Kidney (tissue), 14 donors: ENCODE measurements around the gene ZNRF3. TPM values are rescaled to one million over a fixed set of nuclear protein-coding genes. Genes with fewer than 3 reads are reported as not detected.
"Not testable (repeated sequence)": the region's sequence is repeated elsewhere in the genome, so short reads cannot be mapped to it uniquely, and the experiment has no call there.

Source experiments
- DNase-seq, 5 donors: peaks; one replicate each; pipeline ENCODE4 v3.0.0-alpha.2; 2013 to 2020
- FAIRE-seq: peaks from 2 replicates; lab custom pipeline; 2012; peaks lifted over from hg19 to GRCh38; lab: Jason Lieb, UNC
- H3K27ac ChIP-seq, 2 donors: one replicate each; pipeline ENCODE4 v1.7.0; 2013; ENCODE audit warnings: low read depth in 2 of 2, low read length in 2 of 2, inconsistent platforms in 1 of 2
- H3K27me3 ChIP-seq: one replicate; pipeline ENCODE4 v1.7.1; 2013; ENCODE audit warnings: low read length, inconsistent platforms; ENCODE audit not compliant: control insufficient read depth, insufficient read depth
- H3K36me3 ChIP-seq, 3 donors: one replicate each; pipeline versions ENCODE4 v1.7.0 to v1.7.1; 2013; ENCODE audit warnings: low read length in 3 of 3, control low read depth in 1 of 3, inconsistent platforms in 1 of 3; ENCODE audit not compliant: insufficient read depth in 3 of 3, control insufficient read depth in 2 of 3
- H3K4me1 ChIP-seq, 3 donors: one replicate each; pipeline versions ENCODE4 v1.7.0 to v1.7.1; 2013; ENCODE audit warnings: low read length in 3 of 3, inconsistent platforms in 1 of 3, low read depth in 1 of 3; ENCODE audit not compliant: control insufficient read depth in 2 of 3, insufficient read depth in 2 of 3
- H3K4me3 ChIP-seq, 3 donors: one replicate each; pipeline versions ENCODE4 v1.7.0 to v1.8.1; 2013; ENCODE audit warnings: low read length in 3 of 3, control low read depth in 1 of 3, inconsistent platforms in 1 of 3
- H3K9ac ChIP-seq, 3 donors: one replicate each; pipeline versions ENCODE4 v1.7.0 to v1.7.1; 2013; ENCODE audit warnings: low read length in 3 of 3, control low read depth in 1 of 3, inconsistent platforms in 1 of 3
- H3K9me3 ChIP-seq, 3 donors: one replicate each; pipeline versions ENCODE4 v1.7.0 to v1.7.1; 2013; ENCODE audit warnings: low read length in 3 of 3, control low read depth in 1 of 3, inconsistent platforms in 1 of 3; ENCODE audit not compliant: control insufficient read depth in 2 of 3, insufficient read depth in 1 of 3
- CTCF ChIP-seq: IDR thresholded peaks from 3 replicates; pipeline ENCODE4 v1.5.1; 2012; ENCODE audit warnings: mild to moderate bottlenecking, moderate library complexity, borderline replicate concordance; ENCODE audit not compliant: insufficient read depth; ENCODE audit errors: extremely low read depth
- intact Hi-C: fragments of 100-400 bp; cut with DNase I; formaldehyde crosslinking; loops from one replicate; pipeline ENCODE4 v1.11.1; 2022
- polyA plus RNA-seq: library from polyadenylated mRNA; stranded (reverse); fragments of 350-450 nt; fragmentation: Illumina TruSeq; extraction: RNeasy Lipid Tissue Mini Kit (QIAGEN cat#74804); gene quantifications from one replicate; pipeline ENCODE4 v1.2.3, GENCODE V29; 2014; ENCODE audit warnings: low read depth, low replicate concordance; ENCODE audit not compliant: insufficient read depth
- total RNA-seq: library from RNA; stranded (reverse); fragmentation: NEBNext Ultra II Directional; extraction: Animal tissue kit (Norgen Biotek cat#: 25700); gene quantifications from one replicate; pipeline ENCODE4 v1.2.1, GENCODE V29; 2021
- donor health status: control.
- donor health status: control.
- donor health status: control.
- donor health status: control.
- donor health status: control.
- donor health status: DM: yes; HTN: yes; CAD: no.
- donor health status: Normal renal cell carcinoma (clear cell type).

ZNRF3 gene
- total and polyA plus RNA-seq, 2 donors from 2014 or later, result 6.8 to 24.4 TPM

- DNase-seq, result no peak
Measured at GRCh38 chr22:29080106-29080975, 197.0 kb downstream of the ZNRF3 start.

GRCh38 chr22:29081517-29082236 is 198.3 kb downstream of the ZNRF3 start:
- intact Hi-C loops, result no loop called here
- Histone ChIP-seq H3K4me1 (peaks cover 8 to 27% (median 21%) of the 10 kb centered on the region in 3 donors), H3K36me3 (peaks cover 0 to 4% (median 0%) of the 10 kb centered on the region in 3 donors), H3K4me3 (no peak overlapping the region), H3K27me3 (no peaks in the 10 kb centered on the region), H3K9ac (peak overlapping the region in 1 of 3 donors; percentile 31), H3K9me3 (no peaks in the 10 kb centered on the region), H3K27ac (peak overlapping the region in 1 of 2 donors; percentile 48)
- no peak for TF ChIP-seq CTCF
- no peak for DNase-seq
- FAIRE-seq, result no peak

More at GRCh38 chr22:29080106-29080975, 197.0 kb downstream of the ZNRF3 start:
- intact Hi-C loops, result no loop called here
- no peak for FAIRE-seq
- Histone ChIP-seq H3K27ac (no peak overlapping the region), H3K9me3 (no peaks in the 10 kb centered on the region), H3K4me1 (peaks cover 8 to 27% (median 21%) of the 10 kb centered on the region in 3 donors), H3K27me3 (no peaks in the 10 kb centered on the region), H3K4me3 (no peak overlapping the region), H3K9ac (no peak overlapping the region), H3K36me3 (peaks cover 0 to 4% (median 0%) of the 10 kb centered on the region in 3 donors)
- TF ChIP-seq CTCF, result no peak

GRCh38 chr22:29082826-29083545 is 199.6 kb downstream of the ZNRF3 start:
- Histone ChIP-seq H3K9me3 (no peaks in the 10 kb centered on the region), H3K4me3 (peak overlapping the region in 1 of 3 donors; percentile 8), H3K27ac (peak overlapping the region in 1 of 2 donors; percentile 49), H3K4me1 (peaks cover 8 to 24% (median 19%) of the 10 kb centered on the region in 3 donors), H3K9ac (no peak overlapping the region), H3K27me3 (no peaks in the 10 kb centered on the region), H3K36me3 (peaks cover 0 to 4% (median 0%) of the 10 kb centered on the region in 3 donors)
- intact Hi-C loops, result no loop called here
- DNase-seq, result no peak
- no peak for FAIRE-seq
- TF ChIP-seq CTCF, result no peak

- FAIRE-seq, H3K9me3 ChIP-seq, H3K9ac ChIP-seq, H3K4me3 ChIP-seq, H3K27me3 ChIP-seq, DNase-seq, H3K36me3 ChIP-seq, H3K27ac ChIP-seq, intact Hi-C loops: not testable (repeated sequence)
- peaks cover 8 to 19% (median 17%) of the 10 kb centered on the region in 3 donors for H3K4me1 ChIP-seq
Measured at GRCh38 chr22:29083576-29083932, 200.2 kb downstream of the ZNRF3 start.
